Measurements from ENCODE around the gene ARID1A.

DNA sequence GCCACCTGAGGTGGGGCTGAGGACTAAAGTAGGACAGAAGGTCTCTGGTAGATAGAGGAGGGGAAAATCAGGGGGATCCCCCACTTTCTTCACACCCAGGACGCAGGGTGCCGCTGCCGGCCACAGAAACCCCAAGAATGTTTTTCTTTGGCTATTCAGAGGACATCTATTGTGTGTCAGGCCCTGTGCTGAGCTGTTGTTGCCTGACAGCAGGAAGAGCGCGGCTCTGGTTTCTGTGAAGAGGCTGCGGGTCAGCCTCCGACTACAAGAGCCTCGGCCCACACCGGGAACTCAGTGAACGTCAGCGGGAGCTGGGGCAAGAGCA lies 91.5 kb downstream of the ARID1A start:
- TF ChIP-seq CTCF (IDR thresholded peaks at IDR 0.05; ENCODE audit: extremely low read depth in 1 of 2, insufficient read depth in 1 of 2, low read depth in 1 of 2, low read length in 2 of 2) (no peak), POLR2AphosphoS5 (IDR thresholded peaks at IDR 0.05; ENCODE audit: insufficient read depth, low read depth, low read length) (no peak), EZH2 (IDR thresholded peaks at IDR 0.05; ENCODE audit: borderline replicate concordance, low read depth, low read length, severe bottlenecking) (no peak), JUN (IDR thresholded peaks at IDR 0.05; ENCODE audit: borderline replicate concordance, insufficient read depth, insufficient read length, low read depth) (no peak), POLR2A (IDR thresholded peaks at IDR 0.05; ENCODE audit: low read depth, low read length) (no peak), FOS (IDR thresholded peaks at IDR 0.05; ENCODE audit: borderline replicate concordance, insufficient read depth, low read length) (no peak), MYC (IDR thresholded peaks at IDR 0.05; ENCODE audit: low read depth, low read length) (no peak), GATA2 (IDR thresholded peaks at IDR 0.05; ENCODE audit: insufficient read depth, insufficient read length, low read depth, low read length) (no peak)
- TF ChIP-seq, protein P1, sequence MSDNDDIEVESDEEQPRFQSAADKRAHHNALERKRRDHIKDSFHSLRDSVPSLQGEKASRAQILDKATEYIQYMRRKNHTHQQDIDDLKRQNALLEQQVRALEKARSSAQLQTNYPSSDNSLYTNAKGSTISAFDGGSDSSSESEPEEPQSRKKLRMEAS (IDR thresholded peaks at IDR 0.05; ENCODE audit: insufficient read depth, insufficient read length) = no peak
